HG03196 (cell line): ENCODE data around the gene PLP2.

ENCODE experiments used
- ATAC-seq: cut with Tn5 transposase; IDR thresholded peaks from one replicate; pipeline ENCODE4 v1.9.1; 2021; ENCODE audit not compliant: unreplicated experiment

Gene PLP2

DNA sequence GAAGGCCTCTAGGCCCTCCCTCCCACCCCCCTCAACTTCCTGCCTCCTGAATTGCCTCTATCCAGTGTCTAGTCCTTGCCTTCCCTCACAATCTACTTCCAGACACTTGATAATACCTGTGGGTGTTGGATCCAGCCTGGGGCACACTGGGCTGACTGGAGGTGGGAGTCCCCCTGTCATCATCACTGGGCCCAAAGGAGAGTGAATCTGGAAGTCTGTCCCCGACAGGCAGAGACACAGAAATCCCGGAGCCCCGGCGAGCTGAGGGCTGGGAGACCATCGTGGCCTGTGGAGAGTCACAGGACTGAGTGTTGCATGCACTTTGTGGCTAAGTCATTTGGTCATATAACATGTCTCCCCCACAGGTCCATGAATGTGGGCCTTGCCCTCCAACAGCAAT lies 36.7 kb downstream of the PLP2 start:
- no peak for ATAC-seq

DNA sequence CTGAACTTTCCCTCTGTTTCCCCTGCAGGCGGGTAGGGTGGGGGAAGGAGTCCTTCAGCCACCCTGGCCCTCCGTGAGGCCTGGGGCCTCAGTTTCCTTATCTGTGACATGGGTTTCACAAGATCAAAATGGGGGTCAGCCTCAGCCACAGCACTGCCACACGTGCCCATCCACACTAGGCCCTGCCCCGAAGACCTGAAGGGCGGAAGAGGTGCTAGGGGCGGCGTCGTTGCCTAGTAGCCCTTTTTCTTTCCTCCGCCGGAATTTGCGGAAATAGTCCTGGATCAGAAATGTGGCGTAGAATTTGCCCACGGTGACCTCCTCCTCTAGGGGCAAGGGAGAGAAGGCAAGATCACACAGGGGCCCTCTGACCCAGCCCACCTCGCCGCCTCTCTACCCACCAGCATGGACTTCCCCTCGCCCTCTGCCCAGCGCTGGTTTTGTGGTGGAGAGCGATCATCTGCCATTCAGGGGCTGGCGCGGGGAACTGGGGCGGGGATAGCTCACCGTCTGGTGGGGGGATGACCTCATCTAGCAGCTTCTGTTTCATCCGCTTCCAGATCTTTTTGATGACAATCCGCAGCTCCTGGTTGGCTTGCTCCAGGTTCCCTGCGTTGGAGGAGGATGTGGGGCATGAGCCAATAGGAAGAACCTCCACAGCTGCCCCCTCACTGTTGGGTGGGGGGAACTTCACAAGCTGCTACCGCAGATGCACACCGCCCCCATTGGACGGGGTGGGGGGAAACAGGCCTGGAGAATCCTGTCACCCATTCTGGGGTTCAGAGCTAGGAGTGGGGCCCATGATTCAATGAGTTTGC lies 37.9 kb downstream of the PLP2 start:
- ATAC-seq: no peak

DNA sequence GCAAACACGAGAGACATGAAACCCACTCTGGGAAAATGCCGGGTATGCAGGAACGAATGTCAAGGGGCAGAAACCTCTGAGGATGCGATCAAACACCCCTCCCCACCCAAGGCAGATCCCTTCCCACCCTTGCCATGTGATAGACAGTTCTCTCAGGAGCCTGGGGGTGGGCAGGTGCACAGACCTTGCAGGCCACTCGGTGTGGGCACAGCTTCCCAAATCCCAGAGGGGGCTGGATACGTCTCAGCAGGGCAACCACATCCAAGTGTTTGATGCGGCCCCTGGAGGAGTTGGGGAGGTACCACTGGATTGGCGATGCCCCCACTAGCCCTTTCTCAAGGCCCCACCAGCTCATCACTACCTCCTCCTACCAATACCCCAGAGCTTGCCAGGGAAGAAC lies 38.7 kb downstream of the PLP2 start:
- ATAC-seq: no peak

DNA sequence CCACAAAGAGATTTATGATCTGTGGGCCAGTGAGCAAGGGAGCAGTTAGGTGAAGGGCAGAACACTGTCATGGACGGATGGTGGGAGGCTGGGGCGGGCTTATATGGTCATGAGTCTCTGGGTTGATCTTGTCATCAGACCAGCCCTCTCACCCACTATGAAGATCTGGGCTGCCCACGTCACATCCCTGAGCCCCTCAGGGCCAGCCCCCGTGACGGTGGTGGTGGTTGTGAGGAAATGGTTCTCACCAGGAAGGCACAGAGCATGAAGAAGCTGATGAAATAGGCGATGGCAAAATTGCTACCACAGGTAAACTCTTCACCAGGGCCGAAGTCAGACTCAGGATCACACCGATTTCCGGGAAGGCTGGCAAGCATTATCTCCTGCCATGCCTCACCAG lies 39.4 kb downstream of the PLP2 start:
- ATAC-seq: no peak

DNA sequence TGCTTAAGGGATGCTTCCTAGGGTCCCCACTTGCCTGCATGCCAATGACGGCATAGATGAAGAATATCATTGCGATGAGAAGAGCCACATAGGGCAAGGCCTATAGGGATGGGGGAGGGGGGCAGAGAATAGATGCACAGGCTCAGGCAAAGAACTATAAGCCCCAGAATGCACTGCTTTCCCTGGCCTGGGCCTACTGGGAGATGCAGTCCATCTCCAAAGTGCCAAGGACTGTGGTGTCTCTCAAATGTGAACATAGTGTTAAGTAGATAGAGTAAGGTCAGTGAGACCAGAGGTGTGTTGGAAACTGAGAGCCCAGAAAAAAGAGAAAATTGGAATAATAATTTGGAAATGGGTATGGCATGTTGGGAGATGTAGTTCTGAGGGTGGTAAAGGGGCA lies 40.5 kb downstream of the PLP2 start:
- no peak for ATAC-seq

DNA sequence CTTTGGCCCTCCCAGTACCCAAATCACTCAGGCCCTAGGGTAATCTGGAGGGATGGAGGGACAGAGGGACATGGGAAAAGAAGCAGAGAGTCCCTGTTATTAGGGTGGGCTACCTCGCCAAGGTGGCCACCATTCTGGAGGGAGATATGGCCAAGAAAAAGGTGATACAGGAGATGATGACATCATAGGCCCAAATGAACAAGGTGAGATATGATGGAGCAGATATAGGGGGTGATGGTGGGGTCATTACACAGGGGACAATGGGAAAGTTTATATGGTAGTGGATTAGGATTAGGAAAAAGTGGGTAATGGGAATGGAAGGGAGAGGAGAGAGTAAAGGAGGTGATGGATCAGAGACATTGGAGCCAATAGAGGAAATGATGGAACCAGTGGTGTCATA lies 41.2 kb downstream of the PLP2 start:
- no peak for ATAC-seq

DNA sequence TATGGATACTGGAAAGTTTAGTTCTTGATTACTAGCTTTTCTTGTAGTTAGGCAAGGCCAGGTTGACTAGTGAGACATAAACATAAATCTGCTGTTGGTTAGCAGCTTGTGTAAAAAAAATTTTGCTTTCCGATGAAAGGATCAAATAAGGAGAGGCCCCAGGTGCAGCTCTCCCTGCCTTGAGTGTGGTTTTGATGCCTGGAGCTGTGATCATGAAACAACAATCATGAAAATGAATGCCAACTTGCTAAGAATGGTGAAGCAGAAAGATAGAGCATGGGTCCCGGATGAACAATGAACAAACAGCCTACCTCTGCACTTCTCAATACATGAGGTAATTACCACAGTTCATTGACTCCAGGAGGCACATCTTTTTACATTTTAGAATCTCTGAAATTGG lies 42.7 kb downstream of the PLP2 start:
- no peak for ATAC-seq

DNA sequence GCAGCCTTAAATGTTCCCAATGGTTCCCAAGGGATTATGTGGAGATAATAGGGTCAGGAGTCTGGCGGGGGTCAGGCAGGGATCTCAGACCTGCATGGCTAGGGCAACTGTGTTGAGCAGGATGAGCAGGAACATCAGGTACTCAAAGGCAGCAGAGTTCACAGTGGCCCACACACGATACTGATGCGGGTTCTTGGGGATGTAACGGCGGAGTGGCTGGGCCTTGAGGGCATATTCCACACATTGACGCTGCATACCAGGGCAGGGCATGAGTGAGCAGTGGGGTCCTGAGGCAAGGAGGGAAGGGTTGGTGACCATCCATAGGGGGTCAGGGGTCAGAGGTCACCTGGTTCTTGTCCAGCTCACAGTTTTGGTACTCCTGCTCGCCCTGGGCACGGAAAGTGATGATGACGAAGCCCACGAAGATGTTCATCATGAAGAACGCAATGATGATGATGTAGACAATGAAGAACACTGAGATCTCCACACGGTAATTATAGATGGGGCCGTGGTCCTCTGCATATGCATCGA lies 43.4 kb downstream of the PLP2 start:
- no peak for ATAC-seq

DNA sequence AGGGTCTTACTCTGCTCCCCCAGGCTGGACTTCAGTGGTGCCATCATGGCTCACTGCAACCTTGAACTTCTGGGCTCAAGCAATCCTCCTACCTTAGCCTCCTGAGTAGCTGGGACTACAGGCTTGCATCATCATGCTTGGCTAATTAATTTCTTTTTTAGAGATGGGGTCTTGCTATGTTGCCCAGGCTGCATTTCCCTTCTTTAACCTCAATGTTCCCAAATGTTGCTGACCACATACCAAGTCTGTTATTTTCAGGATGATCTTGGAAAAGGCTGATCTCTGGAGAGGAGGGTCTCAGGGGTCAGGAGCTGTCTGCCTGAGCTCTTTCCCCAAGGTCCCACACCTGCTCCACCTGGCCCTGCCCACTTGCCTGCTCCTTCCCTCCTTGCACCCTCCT lies 48.4 kb downstream of the PLP2 start:
- no peak for ATAC-seq

DNA sequence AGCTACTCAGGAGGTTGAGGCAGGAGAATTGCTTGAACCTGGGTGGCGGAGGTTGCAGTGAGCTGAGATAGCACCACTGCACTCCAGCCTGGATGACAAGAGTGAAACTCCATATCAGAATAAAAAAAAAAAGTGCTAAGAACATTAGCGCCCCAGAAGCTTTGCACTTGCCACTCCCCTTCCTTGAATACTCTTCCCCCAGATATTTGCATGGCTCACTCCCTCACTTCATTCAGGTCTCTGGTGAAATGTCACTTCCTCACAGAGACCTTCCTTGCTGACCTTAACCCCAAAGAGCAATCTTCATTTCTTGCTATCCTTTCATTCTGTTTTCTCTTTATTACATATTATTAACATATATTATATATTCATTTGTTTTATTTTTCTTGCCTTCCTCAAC lies 50.2 kb downstream of the PLP2 start:
- no peak for ATAC-seq
